CD4-positive, alpha-beta T cell treated with Interleukin-4 for 1 hour (primary cell): ENCODE data around the gene SLC18B1.

ENCODE experiments used
- DNase-seq, 2 donors: peaks; one replicate each; pipeline ENCODE4 v3.0.0-alpha.2; 2020 to 2022

The SLC18B1 gene

GRCh38 chr6:132797951-132798868 is at the start of gene SLC18B1:
Gene SLC18B1, minus strand, starts transcription at chr6:132798637. Its CDS starts 181 bp downstream, at chr6:132798456.
- peak; percentile 15 to 40 for DNase-seq

GRCh38 chr6:132843316-132844035 is 45.0 kb upstream of the SLC18B1 start:
- DNase-seq, result no peak

GRCh38 chr6:132841966-132842365 is 43.5 kb upstream of the SLC18B1 start:
- no peak for DNase-seq

- no peak for DNase-seq
These were observed 34.5 kb upstream of the SLC18B1 start for GRCh38 chr6:132832891-132833290.

- no peak for DNase-seq
These were observed 31.9 kb upstream of the SLC18B1 start for GRCh38 chr6:132830334-132830751.

- DNase-seq, result no peak
These were observed 22.4 kb upstream of the SLC18B1 start for GRCh38 chr6:132820629-132821381.

- no peak for DNase-seq
These were observed 21.1 kb upstream of the SLC18B1 start for GRCh38 chr6:132819405-132820161.

GRCh38 chr6:132818404-132819359 is 20.2 kb upstream of the SLC18B1 start:
- no peak for DNase-seq

- DNase-seq, result no peak
These were observed 19.3 kb upstream of the SLC18B1 start for GRCh38 chr6:132817554-132818403.

- no peak for DNase-seq
These were observed 18.2 kb upstream of the SLC18B1 start for GRCh38 chr6:132816660-132817059.

GRCh38 chr6:132814716-132815570 is 16.5 kb upstream of the SLC18B1 start:
- peak in 1 of 2 donors; percentile 34 for DNase-seq

- DNase-seq, result peak; percentile 35 to 39
These were observed 14.9 kb upstream of the SLC18B1 start for GRCh38 chr6:132813173-132813856.

GRCh38 chr6:132812756-132813172 is 14.3 kb upstream of the SLC18B1 start:
- peak in 1 of 2 donors; percentile 76 for DNase-seq

GRCh38 chr6:132812255-132812732 is 13.9 kb upstream of the SLC18B1 start:
- DNase-seq, result peak in 1 of 2 donors; percentile 44

GRCh38 chr6:132811276-132811675 is 12.8 kb upstream of the SLC18B1 start:
- DNase-seq, result no peak

GRCh38 chr6:132805548-132805947 is 7.1 kb upstream of the SLC18B1 start:
- no peak for DNase-seq

- no peak for DNase-seq
These were observed 5.8 kb upstream of the SLC18B1 start for GRCh38 chr6:132804251-132804650.

- DNase-seq, result no peak
These were observed 2.2 kb upstream of the SLC18B1 start for GRCh38 chr6:132800656-132801055.
